Kidney glomerular epithelial cell (primary cell): ENCODE data around the gene ASCL1.

Source experiments
- DNase-seq: peaks from one replicate; lab custom pipeline; 2025; lab: John Stamatoyannopoulos, UW

ASCL1 gene

GRCh38 chr12:102957339-102958050 lies at the start of gene ASCL1:
TSS of gene ASCL1 (plus strand) at chr12:102957674. CDS start at chr12:102958245, 571 bp downstream.
- DNase-seq, result no peak

GRCh38 chr12:102907918-102908317 lies 49.6 kb upstream of the ASCL1 start:
- DNase-seq, result no peak

GRCh38 chr12:102910137-102910536 lies 47.3 kb upstream of the ASCL1 start:
- no peak for DNase-seq

- DNase-seq, result no peak
Observed at GRCh38 chr12:102910792-102911191, 46.7 kb upstream of the ASCL1 start.

GRCh38 chr12:102911320-102911719 lies 46.2 kb upstream of the ASCL1 start:
- no peak for DNase-seq

- DNase-seq, result no peak
Observed at GRCh38 chr12:102912258-102912657, 45.2 kb upstream of the ASCL1 start.

GRCh38 chr12:102913453-102914226 lies 43.8 kb upstream of the ASCL1 start:
- no peak for DNase-seq

GRCh38 chr12:102916252-102917025 lies 41.0 kb upstream of the ASCL1 start:
- no peak for DNase-seq

GRCh38 chr12:102917026-102917787 lies 40.3 kb upstream of the ASCL1 start, which contains the start of gene PAH:
TSS of gene PAH (minus strand) at chr12:102917244. CDS start at chr12:102917130, 114 bp downstream.
- no peak for DNase-seq

GRCh38 chr12:102918840-102919239 lies 38.6 kb upstream of the ASCL1 start:
- no peak for DNase-seq

- no peak for DNase-seq
Observed at GRCh38 chr12:102920271-102920670, 37.2 kb upstream of the ASCL1 start.

GRCh38 chr12:102921240-102921639 lies 36.2 kb upstream of the ASCL1 start:
- DNase-seq, result no peak

GRCh38 chr12:102927220-102927619 lies 30.3 kb upstream of the ASCL1 start:
- no peak for DNase-seq

- no peak for DNase-seq
Observed at GRCh38 chr12:102933168-102933567, 24.3 kb upstream of the ASCL1 start.

GRCh38 chr12:102939059-102939458 lies 18.4 kb upstream of the ASCL1 start:
- no peak for DNase-seq

GRCh38 chr12:102939670-102940222 lies 17.7 kb upstream of the ASCL1 start:
- no peak for DNase-seq

GRCh38 chr12:102946042-102946441 lies 11.4 kb upstream of the ASCL1 start:
- no peak for DNase-seq

GRCh38 chr12:102948941-102949352 lies 8.5 kb upstream of the ASCL1 start:
- no peak for DNase-seq

GRCh38 chr12:102950107-102950949 lies 7.1 kb upstream of the ASCL1 start:
- DNase-seq, result no peak

GRCh38 chr12:102950950-102951619 lies 6.4 kb upstream of the ASCL1 start:
- no peak for DNase-seq
